Measurements from ENCODE around the gene DYNC2LI1.

The DYNC2LI1 gene

DNA sequence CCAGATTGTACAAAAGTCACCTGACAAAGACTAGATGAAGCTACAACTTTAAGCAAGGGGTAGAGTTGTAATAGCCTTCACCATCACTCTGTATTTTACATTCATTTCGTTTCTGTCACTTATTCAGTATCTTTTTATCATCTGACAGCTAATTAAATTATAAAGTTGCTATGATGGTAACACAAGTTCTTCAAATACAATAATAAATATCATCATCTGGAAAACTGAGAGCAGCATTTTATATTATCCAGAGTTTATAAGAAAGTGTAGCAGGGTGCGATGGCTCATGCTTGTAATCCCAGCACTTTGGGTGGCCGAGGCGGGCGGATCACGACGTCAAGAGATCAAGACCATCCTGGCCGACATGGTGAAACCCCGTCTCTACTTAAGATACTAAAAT, 21.1 kb downstream of the DYNC2LI1 start:
- Histone ChIP-seq H3K79me2 (ENCODE audit: low read length) (no peaks in the 10 kb centered on the region), H3K9me2 (replicated peaks; ENCODE audit: insufficient read depth, low read length) (no peaks in the 10 kb centered on the region), H3K9ac (ENCODE audit: low read length) (no peak overlapping the region), H4K20me1 (ENCODE audit: insufficient read depth, low read length) (no peaks in the 10 kb centered on the region), H3K27ac (ENCODE audit: low read length) (no peak overlapping the region), H3K36me3 (replicated peaks; ENCODE audit: insufficient read depth, low read length) (no peaks in the 10 kb centered on the region), H3F3A (ENCODE audit: insufficient read depth, low read length) (no peaks in the 10 kb centered on the region), H3K4me1 (ENCODE audit: low read length) (no peaks in the 10 kb centered on the region), H3K4me2 (ENCODE audit: low read depth, low read length) (no peak overlapping the region), H2AFZ (ENCODE audit: low read length) (no peak overlapping the region), H3K9me3 (replicated peaks; ENCODE audit: insufficient read depth, low read length) (no peaks in the 10 kb centered on the region), H3K27me3 (replicated peaks; ENCODE audit: insufficient read depth, low read length) (no peaks in the 10 kb centered on the region), H3K4me3 (ENCODE audit: low read length) (no peak overlapping the region)
- DNase-seq: no peak
- TF ChIP-seq, protein P1, sequence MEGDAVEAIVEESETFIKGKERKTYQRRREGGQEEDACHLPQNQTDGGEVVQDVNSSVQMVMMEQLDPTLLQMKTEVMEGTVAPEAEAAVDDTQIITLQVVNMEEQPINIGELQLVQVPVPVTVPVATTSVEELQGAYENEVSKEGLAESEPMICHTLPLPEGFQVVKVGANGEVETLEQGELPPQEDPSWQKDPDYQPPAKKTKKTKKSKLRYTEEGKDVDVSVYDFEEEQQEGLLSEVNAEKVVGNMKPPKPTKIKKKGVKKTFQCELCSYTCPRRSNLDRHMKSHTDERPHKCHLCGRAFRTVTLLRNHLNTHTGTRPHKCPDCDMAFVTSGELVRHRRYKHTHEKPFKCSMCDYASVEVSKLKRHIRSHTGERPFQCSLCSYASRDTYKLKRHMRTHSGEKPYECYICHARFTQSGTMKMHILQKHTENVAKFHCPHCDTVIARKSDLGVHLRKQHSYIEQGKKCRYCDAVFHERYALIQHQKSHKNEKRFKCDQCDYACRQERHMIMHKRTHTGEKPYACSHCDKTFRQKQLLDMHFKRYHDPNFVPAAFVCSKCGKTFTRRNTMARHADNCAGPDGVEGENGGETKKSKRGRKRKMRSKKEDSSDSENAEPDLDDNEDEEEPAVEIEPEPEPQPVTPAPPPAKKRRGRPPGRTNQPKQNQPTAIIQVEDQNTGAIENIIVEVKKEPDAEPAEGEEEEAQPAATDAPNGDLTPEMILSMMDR (IDR thresholded peaks at IDR 0.05; ENCODE audit: low read length): no peak
- TF ChIP-seq EZH2phosphoT487 (IDR thresholded peaks at IDR 0.05; ENCODE audit: low read length) (no peak), EZH2 (optimal IDR thresholded peaks at IDR 0.05; ENCODE audit: low read depth, low read length) (no peak)

DNA sequence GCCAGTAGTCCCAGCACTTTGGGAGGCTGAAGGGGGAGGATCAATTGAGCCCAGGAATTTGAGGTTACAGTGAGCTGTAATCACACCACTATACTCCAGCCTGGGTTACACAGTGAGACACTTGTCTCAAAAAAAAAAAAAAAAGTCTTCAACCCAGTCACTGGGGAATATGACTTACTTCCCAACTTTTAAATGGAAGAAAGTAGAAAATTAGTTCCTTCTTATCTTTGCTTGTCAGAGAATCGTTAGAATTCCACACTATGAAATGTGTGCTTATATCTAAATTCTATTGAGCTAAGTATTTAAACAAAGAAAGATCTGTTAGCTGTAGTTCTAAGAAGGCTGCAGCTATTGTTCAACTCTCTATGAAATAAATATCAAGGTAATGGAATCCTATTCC, 22.4 kb downstream of the DYNC2LI1 start:
- H3K4me2 ChIP-seq (ENCODE audit: low read depth, low read length): no peak overlapping the region
- H3K4me3 ChIP-seq (ENCODE audit: low read length): no peak overlapping the region
- no peaks in the 10 kb centered on the region for H3K36me3 ChIP-seq (replicated peaks; ENCODE audit: insufficient read depth, low read length)
- H3K9me3 ChIP-seq (replicated peaks; ENCODE audit: insufficient read depth, low read length): no peaks in the 10 kb centered on the region
- H3K9me2 ChIP-seq (replicated peaks; ENCODE audit: insufficient read depth, low read length): no peaks in the 10 kb centered on the region
- H3F3A ChIP-seq (ENCODE audit: insufficient read depth, low read length): no peaks in the 10 kb centered on the region
- H3K27me3 ChIP-seq (replicated peaks; ENCODE audit: insufficient read depth, low read length): no peaks in the 10 kb centered on the region
- no peak for DNase-seq
- no peaks in the 10 kb centered on the region for H3K79me2 ChIP-seq (ENCODE audit: low read length)
- H2AFZ ChIP-seq (ENCODE audit: low read length): no peak overlapping the region
- no peak overlapping the region for H3K9ac ChIP-seq (ENCODE audit: low read length)
- no peaks in the 10 kb centered on the region for H4K20me1 ChIP-seq (ENCODE audit: insufficient read depth, low read length)
- H3K4me1 ChIP-seq (ENCODE audit: low read length): no peaks in the 10 kb centered on the region
- no peak for TF ChIP-seq EZH2phosphoT487 (IDR thresholded peaks at IDR 0.05; ENCODE audit: low read length)
- TF ChIP-seq EZH2 (optimal IDR thresholded peaks at IDR 0.05; ENCODE audit: low read depth, low read length): no peak
- TF ChIP-seq, protein P1 (IDR thresholded peaks at IDR 0.05; ENCODE audit: low read length): no peak
- H3K27ac ChIP-seq (ENCODE audit: low read length): no peak overlapping the region

DNA sequence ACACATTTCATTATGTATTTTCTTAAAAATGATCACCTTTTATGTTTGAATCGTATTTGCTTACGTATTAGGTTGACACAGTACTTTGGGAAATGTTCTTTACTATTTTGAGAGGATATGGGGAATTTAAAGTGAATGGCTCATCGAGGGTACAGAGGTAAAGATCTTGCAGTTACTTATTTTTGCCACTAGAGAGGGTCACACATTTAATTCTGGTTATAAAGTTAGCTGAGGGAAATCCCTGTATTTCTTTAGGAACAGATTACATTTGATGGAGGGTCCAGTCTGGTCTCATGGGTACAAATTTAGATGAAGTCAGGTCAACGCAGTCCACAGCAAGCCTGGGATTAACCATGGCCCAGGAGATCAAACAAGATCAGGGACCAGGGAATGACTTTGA, 24.5 kb downstream of the DYNC2LI1 start:
- Histone ChIP-seq H3K9ac (ENCODE audit: low read length) (no peak overlapping the region), H3K4me3 (ENCODE audit: low read length) (no peak overlapping the region), H4K20me1 (ENCODE audit: insufficient read depth, low read length) (no peaks in the 10 kb centered on the region), H3K4me2 (ENCODE audit: low read depth, low read length) (no peak overlapping the region), H3K9me2 (replicated peaks; ENCODE audit: insufficient read depth, low read length) (no peaks in the 10 kb centered on the region), H3F3A (ENCODE audit: insufficient read depth, low read length) (no peaks in the 10 kb centered on the region), H3K36me3 (replicated peaks; ENCODE audit: insufficient read depth, low read length) (no peaks in the 10 kb centered on the region), H3K4me1 (ENCODE audit: low read length) (no peaks in the 10 kb centered on the region), H3K27me3 (replicated peaks; ENCODE audit: insufficient read depth, low read length) (no peaks in the 10 kb centered on the region), H3K79me2 (ENCODE audit: low read length) (no peaks in the 10 kb centered on the region), H3K9me3 (replicated peaks; ENCODE audit: insufficient read depth, low read length) (no peaks in the 10 kb centered on the region), H2AFZ (ENCODE audit: low read length) (no peak overlapping the region), H3K27ac (ENCODE audit: low read length) (no peak overlapping the region)
- no peak for TF ChIP-seq EZH2 (optimal IDR thresholded peaks at IDR 0.05; ENCODE audit: low read depth, low read length)
- TF ChIP-seq, protein P1 (IDR thresholded peaks at IDR 0.05; ENCODE audit: low read length): peak; percentile 33
- DNase-seq: no peak

Measured in MM.1S (cell line).